ENCODE data around the gene ACIN1.
"Not testable (repeated sequence)": the region's sequence is repeated elsewhere in the genome, so short reads cannot be mapped to it uniquely, and the experiment has no call there.

ACIN1 gene

GRCh38 chr14:23015618-23016017, 79.3 kb downstream of the ACIN1 start:
- DNase-seq (ENCODE audit: low spot score): no peak

- not testable (repeated sequence) for DNase-seq (ENCODE audit: low spot score)
These were observed 81.2 kb downstream of the ACIN1 start for GRCh38 chr14:23013749-23014054.

GRCh38 chr14:23013054-23013748, 81.7 kb downstream of the ACIN1 start:
- DNase-seq (ENCODE audit: low spot score): no peak

GRCh38 chr14:23009939-23010726, 84.8 kb downstream of the ACIN1 start, which contains the start of gene C14orf93:
Gene C14orf93 (minus strand): TSS chr14:23010143. CDS start chr14:22999023, 11,120 bp downstream.
- DNase-seq (ENCODE audit: low spot score): peak; percentile 69

- no peak for DNase-seq (ENCODE audit: low spot score)
These were observed 85.4 kb downstream of the ACIN1 start for GRCh38 chr14:23009483-23009938.

- no peak for DNase-seq (ENCODE audit: low spot score)
These were observed 86.1 kb downstream of the ACIN1 start for GRCh38 chr14:23008831-23009230.
